T-helper 17 cell (primary cell): ENCODE measurements around the gene SYTL1. TPM values are rescaled to one million over a fixed set of nuclear protein-coding genes. Genes with fewer than 3 reads are reported as not detected.

Experiments used
- ATAC-seq: fragments of 150-1000 bp; cut with Tn5 transposase; 2 replicates; pipeline ENCODE4 v1.10.0; 2021; ENCODE audit warnings: mild to moderate bottlenecking, moderate library complexity
- DNase-seq, 3 donors: peaks; one replicate each; pipeline versions ENCODE4 v3.0.0 to v3.0.0-alpha.2; 2020 to 2021
- H3K9me3 ChIP-seq: one replicate; pipeline ENCODE4 v1.7.0; 2013; ENCODE audit warnings: low read length, mild to moderate bottlenecking; ENCODE audit not compliant: control insufficient read depth, poor library complexity, severe bottlenecking
- H3K27ac Mint-ChIP-seq: one replicate; pipeline ENCODE4 v1.8.0; 2022; ENCODE audit warnings: mild to moderate bottlenecking, moderate library complexity, mixed read lengths
- H3K27me3 Mint-ChIP-seq: one replicate; pipeline ENCODE4 v1.8.0; 2022; ENCODE audit warnings: mixed read lengths
- H3K36me3 Mint-ChIP-seq: one replicate; pipeline ENCODE4 v1.8.0; 2022; ENCODE audit warnings: low read depth, mixed read lengths
- H3K4me1 Mint-ChIP-seq: one replicate; pipeline ENCODE4 v1.8.0; 2022; ENCODE audit warnings: mild to moderate bottlenecking, mixed read lengths
- H3K4me3 Mint-ChIP-seq: one replicate; pipeline ENCODE4 v1.8.0; 2022; ENCODE audit warnings: mild to moderate bottlenecking, moderate library complexity, mixed read lengths
- total RNA-seq, 4 donors: library from RNA in 2 of 4; stranded (reverse) in 2 of 4; gene quantifications; one replicate each; pipeline ENCODE4 v1.2.3 and lab custom pipeline; 2022 to 2026

The SYTL1 gene
- total RNA-seq, 2 donors from 2014 or later, result 206 to 261 TPM

GRCh38 chr1:27395441-27396195 lies 53.8 kb downstream of the SYTL1 start:
- DNase-seq (peak; percentile 58 to 76 (median 71)), ATAC-seq (peak; percentile 51)
- H3K4me3 Mint-ChIP-seq, result no peak overlapping the region
- H3K4me1 Mint-ChIP-seq, result peaks cover 19% of the 10 kb centered on the region
- H3K27me3 Mint-ChIP-seq, result no peaks in the 10 kb centered on the region
- H3K9me3 ChIP-seq, result no peaks in the 10 kb centered on the region
- no peaks in the 10 kb centered on the region for H3K36me3 Mint-ChIP-seq
- H3K27ac Mint-ChIP-seq, result peak overlapping the region; percentile 86

- H3K4me3 Mint-ChIP-seq, result no peak overlapping the region
- H3K27ac Mint-ChIP-seq, result no peak overlapping the region
- H3K36me3 Mint-ChIP-seq, result no peaks in the 10 kb centered on the region
- DNase-seq (no peak), ATAC-seq (no peak)
- H3K27me3 Mint-ChIP-seq, result no peaks in the 10 kb centered on the region
- peaks cover 15% of the 10 kb centered on the region for H3K4me1 Mint-ChIP-seq
- no peaks in the 10 kb centered on the region for H3K9me3 ChIP-seq
Observed at GRCh38 chr1:27397110-27397509, 55.3 kb downstream of the SYTL1 start.

- H3K9me3 ChIP-seq, result no peaks in the 10 kb centered on the region
- Mint-ChIP-seq H3K27ac (no peak overlapping the region), H3K36me3 (no peaks in the 10 kb centered on the region), H3K4me3 (no peak overlapping the region), H3K27me3 (no peaks in the 10 kb centered on the region), H3K4me1 (peaks cover 11% of the 10 kb centered on the region)
- ATAC-seq, result no peak
- DNase-seq, result no peak
Observed at GRCh38 chr1:27397749-27398148, 55.9 kb downstream of the SYTL1 start.

GRCh38 chr1:27398405-27399149 lies 56.8 kb downstream of the SYTL1 start:
- Mint-ChIP-seq H3K4me3 (no peak overlapping the region), H3K27ac (peak overlapping the region; percentile 60), H3K27me3 (no peaks in the 10 kb centered on the region), H3K36me3 (no peaks in the 10 kb centered on the region), H3K4me1 (peaks cover 9% of the 10 kb centered on the region)
- H3K9me3 ChIP-seq, result no peaks in the 10 kb centered on the region
- ATAC-seq, result no peak
- DNase-seq, result no peak

- Mint-ChIP-seq H3K27ac (peak overlapping the region; percentile 60), H3K4me1 (peaks cover 12% of the 10 kb centered on the region)
Observed at GRCh38 chr1:27399251-27400025, 57.6 kb downstream of the SYTL1 start.

GRCh38 chr1:27400082-27400962 lies 58.5 kb downstream of the SYTL1 start:
- H3K27ac Mint-ChIP-seq, result no peak overlapping the region
- H3K4me1 Mint-ChIP-seq, result peaks cover 7% of the 10 kb centered on the region
- H3K27me3 Mint-ChIP-seq, result no peaks in the 10 kb centered on the region
- H3K9me3 ChIP-seq, result no peaks in the 10 kb centered on the region
- no peak for DNase-seq
- no peak overlapping the region for H3K4me3 Mint-ChIP-seq
- no peak for ATAC-seq
- no peaks in the 10 kb centered on the region for H3K36me3 Mint-ChIP-seq

More at GRCh38 chr1:27399251-27400025, 57.6 kb downstream of the SYTL1 start:
- no peaks in the 10 kb centered on the region for H3K36me3 Mint-ChIP-seq
- no peaks in the 10 kb centered on the region for H3K27me3 Mint-ChIP-seq
- H3K9me3 ChIP-seq, result no peaks in the 10 kb centered on the region
- H3K4me3 Mint-ChIP-seq, result no peak overlapping the region
- ATAC-seq, result no peak
- no peak for DNase-seq

- Mint-ChIP-seq H3K27ac (no peak overlapping the region), H3K36me3 (no peaks in the 10 kb centered on the region), H3K4me3 (no peak overlapping the region), H3K27me3 (no peaks in the 10 kb centered on the region), H3K4me1 (peaks cover 7% of the 10 kb centered on the region)
- no peak for DNase-seq
- no peak for ATAC-seq
- H3K9me3 ChIP-seq, result no peaks in the 10 kb centered on the region
Observed at GRCh38 chr1:27400963-27401341, 59.1 kb downstream of the SYTL1 start.

GRCh38 chr1:27402349-27402754 lies 60.5 kb downstream of the SYTL1 start:
- no peaks in the 10 kb centered on the region for H3K9me3 ChIP-seq
- ATAC-seq (peak; percentile 27), DNase-seq (no peak)
- Mint-ChIP-seq H3K27me3 (no peaks in the 10 kb centered on the region), H3K36me3 (no peaks in the 10 kb centered on the region), H3K27ac (peak overlapping the region; percentile 8), H3K4me3 (no peak overlapping the region), H3K4me1 (peaks cover 7% of the 10 kb centered on the region)

GRCh38 chr1:27403065-27403726 lies 61.4 kb downstream of the SYTL1 start:
- Mint-ChIP-seq H3K27ac (peak overlapping the region; percentile 86), H3K36me3 (no peaks in the 10 kb centered on the region), H3K4me3 (no peak overlapping the region), H3K27me3 (no peaks in the 10 kb centered on the region), H3K4me1 (peaks cover 7% of the 10 kb centered on the region)
- no peaks in the 10 kb centered on the region for H3K9me3 ChIP-seq
- DNase-seq (no peak), ATAC-seq (peak; percentile 54)

Other genes with a start within 250 kb of the SYTL1 start
- gene SLC9A1, start 186.9 kb upstream of the SYTL1 start, total RNA-seq, result 10 to 100 TPM; 21.4 to 30.4 TPM
- gene WDTC1, start 107.4 kb upstream of the SYTL1 start, total RNA-seq, result 10 to 100 TPM; 30.7 to 32.9 TPM
- gene TMEM222, start 19.9 kb upstream of the SYTL1 start, total RNA-seq, result 10 to 100 TPM; 24.8 to 27.0 TPM
- 1 to 10 TPM; 3.3 to 4.9 TPM for gene MAP3K6, start 24.9 kb downstream of the SYTL1 start, total RNA-seq
- not detected for gene FCN3, start 32.8 kb downstream of the SYTL1 start, total RNA-seq
- gene CD164L2, start 41.3 kb downstream of the SYTL1 start, total RNA-seq, result not detected
- under 1 TPM in 1 of 2 donors, not detected in 1; 0.30 TPM for gene GPR3, start 50.6 kb downstream of the SYTL1 start, total RNA-seq
- 100 to 1,000 TPM; 124 to 144 TPM for gene WASF2, start 148.1 kb downstream of the SYTL1 start, total RNA-seq